ENCODE measurements around the gene LBHD2. TPM values are rescaled to one million over a fixed set of nuclear protein-coding genes. Genes with fewer than 3 reads are reported as not detected.
"Not testable (repeated sequence)": the region's sequence is repeated elsewhere in the genome, so short reads cannot be mapped to it uniquely, and the experiment has no call there.

Gene LBHD2
- total RNA-seq, 1 experiment from 2014 or later: not detected

DNA sequence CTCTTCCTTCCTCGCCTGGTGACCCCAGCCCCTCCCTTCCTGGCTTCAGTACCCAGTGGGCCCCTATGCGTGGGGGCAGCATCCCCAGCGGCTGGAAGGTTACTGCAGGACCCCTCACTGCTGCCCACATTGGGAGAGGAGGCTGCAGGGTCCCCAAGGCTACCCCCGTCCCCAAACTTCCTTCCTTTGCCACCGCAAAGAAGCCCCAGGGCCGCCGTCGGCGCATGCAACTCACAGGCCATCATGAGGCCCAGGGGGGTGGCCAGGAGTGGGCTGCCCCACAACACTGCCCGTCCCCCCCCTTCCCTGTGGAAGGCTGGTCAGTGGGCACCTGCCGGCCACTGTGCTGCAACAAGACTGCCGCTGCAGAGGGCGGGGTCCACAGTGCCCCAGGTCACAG is 29.8 kb downstream of the LBHD2 start:
- no TSS peak for BruUV-seq (replicated peaks)

DNA sequence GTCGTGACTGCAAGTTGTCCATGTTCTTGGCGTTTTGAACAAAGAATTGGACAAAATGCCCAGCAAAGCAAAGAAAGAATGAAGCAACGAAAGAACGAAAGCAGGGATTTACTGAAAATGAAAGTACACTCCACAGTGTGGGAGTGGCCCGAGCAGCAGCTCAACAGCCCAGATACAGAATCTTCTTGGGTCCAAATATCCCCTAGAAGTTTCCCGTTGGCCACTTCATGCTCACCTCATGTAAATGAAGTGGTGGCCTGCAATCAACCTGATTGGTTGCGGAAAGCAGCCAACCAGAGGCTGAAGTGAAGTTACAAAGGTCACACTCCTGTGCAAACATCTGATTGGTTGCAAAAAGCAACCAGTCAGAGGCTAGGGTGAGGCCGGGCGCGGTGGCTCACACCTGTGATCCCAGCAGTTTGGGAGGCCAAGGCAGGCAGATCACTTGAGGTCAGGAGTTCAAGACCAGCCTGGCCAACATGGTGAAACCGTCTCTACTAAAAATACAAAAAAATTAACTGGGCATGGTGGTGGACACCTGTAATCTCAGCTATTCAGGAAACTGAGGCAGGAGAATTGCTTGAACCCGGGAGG is 31.2 kb downstream of the LBHD2 start:
- H3K27me3 ChIP-seq (ENCODE audit: insufficient read depth, low read length); DNase-seq (ENCODE audit: low read depth, low spot score); BruUV-seq (replicated peaks); H2AFZ ChIP-seq (ENCODE audit: low read depth, low read length, poor library complexity, severe bottlenecking); H4K20me1 ChIP-seq (ENCODE audit: insufficient read depth); H3K4me2 ChIP-seq (ENCODE audit: low read length); ATAC-seq; H3K27ac ChIP-seq (ENCODE audit: low read depth, low read length); H3K36me3 ChIP-seq (ENCODE audit: control insufficient read depth in 1 of 2, insufficient read depth in 2 of 2, low read length in 2 of 2); H3K9ac ChIP-seq (ENCODE audit: low read length); RAD21 ChIA-PET (ENCODE audit: low non-redundant PET in 1 of 2, low total read pairs in 2 of 2, uncharacterized antibody in 2 of 2, unreplicated experiment in 2 of 2); intact Hi-C loops (cut with micrococcal nuclease); H3K9me2 ChIP-seq (ENCODE audit: insufficient read depth); H3K9me3 ChIP-seq (ENCODE audit: control insufficient read depth in 1 of 2, insufficient read depth in 1 of 2, low read depth in 1 of 2, low read length in 2 of 2); POLR2A ChIA-PET; H3K79me2 ChIP-seq (ENCODE audit: insufficient read depth, low read length); H3K4me3 ChIP-seq (replicated peaks in 1 of 2; ENCODE audit: low read depth in 1 of 2, low read length in 2 of 2): not testable (repeated sequence)
- H3K4me1 ChIP-seq (ENCODE audit: control insufficient read depth in 1 of 2, insufficient read depth in 2 of 2, low read length in 2 of 2): peaks cover 31 to 48% of the 10 kb centered on the region in 2 experiments
- CTCF ChIA-PET: interaction anchor here (1.4 to 3.0 kb wide), 2 partner anchors 9 to 10 kb away, joined by 4 to 15 read pairs; partner anchors contain the start of gene TNFAIP2

More for the DNA sequence above, 29.8 kb downstream of the LBHD2 start:
- Histone ChIP-seq H3K27ac (ENCODE audit: low read depth, low read length) (no peak overlapping the region), H3K9ac (ENCODE audit: low read length) (no peak overlapping the region), H3K27me3 (ENCODE audit: insufficient read depth, low read length) (no peaks in the 10 kb centered on the region), H2AFZ (ENCODE audit: low read depth, low read length, poor library complexity, severe bottlenecking) (no peak overlapping the region), H3K4me2 (ENCODE audit: low read length) (no peak overlapping the region), H3K9me3 (ENCODE audit: control insufficient read depth in 1 of 2, insufficient read depth in 1 of 2, low read depth in 1 of 2, low read length in 2 of 2) (no peaks in the 10 kb centered on the region), H3K36me3 (ENCODE audit: control insufficient read depth in 1 of 2, insufficient read depth in 2 of 2, low read length in 2 of 2) (no peaks in the 10 kb centered on the region), H3K4me3 (replicated peaks in 1 of 2; ENCODE audit: low read depth in 1 of 2, low read length in 2 of 2) (no peak overlapping the region), H4K20me1 (ENCODE audit: insufficient read depth) (no peaks in the 10 kb centered on the region), H3K9me2 (ENCODE audit: insufficient read depth) (no peaks in the 10 kb centered on the region), H3K79me2 (ENCODE audit: insufficient read depth, low read length) (no peaks in the 10 kb centered on the region), H3K4me1 (ENCODE audit: control insufficient read depth in 1 of 2, insufficient read depth in 2 of 2, low read length in 2 of 2) (peaks cover 38 to 57% of the 10 kb centered on the region in 2 experiments)
- ChIA-PET POLR2A (no interaction called here), CTCF (no interaction called here), RAD21 (ENCODE audit: low non-redundant PET in 1 of 2, low total read pairs in 2 of 2, uncharacterized antibody in 2 of 2, unreplicated experiment in 2 of 2) (no interaction called here)
- DNase-seq (ENCODE audit: low read depth, low spot score) (no peak), ATAC-seq (no peak)
- no peak for TF ChIP-seq JUND (IDR thresholded peaks at IDR 0.05)
- TF ChIP-seq SRF (IDR thresholded peaks at IDR 0.05; ENCODE audit: low read depth): no peak
- no peak for TF ChIP-seq YY1 (IDR thresholded peaks at IDR 0.05; ENCODE audit: extremely low read depth, insufficient replicate concordance, low read depth, low read length)
- TF ChIP-seq, protein P1, sequence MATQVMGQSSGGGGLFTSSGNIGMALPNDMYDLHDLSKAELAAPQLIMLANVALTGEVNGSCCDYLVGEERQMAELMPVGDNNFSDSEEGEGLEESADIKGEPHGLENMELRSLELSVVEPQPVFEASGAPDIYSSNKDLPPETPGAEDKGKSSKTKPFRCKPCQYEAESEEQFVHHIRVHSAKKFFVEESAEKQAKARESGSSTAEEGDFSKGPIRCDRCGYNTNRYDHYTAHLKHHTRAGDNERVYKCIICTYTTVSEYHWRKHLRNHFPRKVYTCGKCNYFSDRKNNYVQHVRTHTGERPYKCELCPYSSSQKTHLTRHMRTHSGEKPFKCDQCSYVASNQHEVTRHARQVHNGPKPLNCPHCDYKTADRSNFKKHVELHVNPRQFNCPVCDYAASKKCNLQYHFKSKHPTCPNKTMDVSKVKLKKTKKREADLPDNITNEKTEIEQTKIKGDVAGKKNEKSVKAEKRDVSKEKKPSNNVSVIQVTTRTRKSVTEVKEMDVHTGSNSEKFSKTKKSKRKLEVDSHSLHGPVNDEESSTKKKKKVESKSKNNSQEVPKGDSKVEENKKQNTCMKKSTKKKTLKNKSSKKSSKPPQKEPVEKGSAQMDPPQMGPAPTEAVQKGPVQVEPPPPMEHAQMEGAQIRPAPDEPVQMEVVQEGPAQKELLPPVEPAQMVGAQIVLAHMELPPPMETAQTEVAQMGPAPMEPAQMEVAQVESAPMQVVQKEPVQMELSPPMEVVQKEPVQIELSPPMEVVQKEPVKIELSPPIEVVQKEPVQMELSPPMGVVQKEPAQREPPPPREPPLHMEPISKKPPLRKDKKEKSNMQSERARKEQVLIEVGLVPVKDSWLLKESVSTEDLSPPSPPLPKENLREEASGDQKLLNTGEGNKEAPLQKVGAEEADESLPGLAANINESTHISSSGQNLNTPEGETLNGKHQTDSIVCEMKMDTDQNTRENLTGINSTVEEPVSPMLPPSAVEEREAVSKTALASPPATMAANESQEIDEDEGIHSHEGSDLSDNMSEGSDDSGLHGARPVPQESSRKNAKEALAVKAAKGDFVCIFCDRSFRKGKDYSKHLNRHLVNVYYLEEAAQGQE (IDR thresholded peaks at IDR 0.05; ENCODE audit: low read depth): no peak
- intact Hi-C loops (cut with micrococcal nuclease): no loop called here
